ENCODE results near the gene RUFY3.

The RUFY3 gene

GRCh38 chr4:70703619-70704214 lies 18.0 kb upstream of the RUFY3 start:
- H3K4me3 ChIP-seq (ENCODE audit: low read length), result peak overlapping the region; percentile 75
- peak; percentile 78 for DNase-seq (ENCODE audit: low read depth)
- TF ChIP-seq, protein P1, sequence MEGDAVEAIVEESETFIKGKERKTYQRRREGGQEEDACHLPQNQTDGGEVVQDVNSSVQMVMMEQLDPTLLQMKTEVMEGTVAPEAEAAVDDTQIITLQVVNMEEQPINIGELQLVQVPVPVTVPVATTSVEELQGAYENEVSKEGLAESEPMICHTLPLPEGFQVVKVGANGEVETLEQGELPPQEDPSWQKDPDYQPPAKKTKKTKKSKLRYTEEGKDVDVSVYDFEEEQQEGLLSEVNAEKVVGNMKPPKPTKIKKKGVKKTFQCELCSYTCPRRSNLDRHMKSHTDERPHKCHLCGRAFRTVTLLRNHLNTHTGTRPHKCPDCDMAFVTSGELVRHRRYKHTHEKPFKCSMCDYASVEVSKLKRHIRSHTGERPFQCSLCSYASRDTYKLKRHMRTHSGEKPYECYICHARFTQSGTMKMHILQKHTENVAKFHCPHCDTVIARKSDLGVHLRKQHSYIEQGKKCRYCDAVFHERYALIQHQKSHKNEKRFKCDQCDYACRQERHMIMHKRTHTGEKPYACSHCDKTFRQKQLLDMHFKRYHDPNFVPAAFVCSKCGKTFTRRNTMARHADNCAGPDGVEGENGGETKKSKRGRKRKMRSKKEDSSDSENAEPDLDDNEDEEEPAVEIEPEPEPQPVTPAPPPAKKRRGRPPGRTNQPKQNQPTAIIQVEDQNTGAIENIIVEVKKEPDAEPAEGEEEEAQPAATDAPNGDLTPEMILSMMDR (IDR thresholded peaks at IDR 0.05; ENCODE audit: insufficient read depth, low read depth, low read length, missing control alignments), result no peak

DNA sequence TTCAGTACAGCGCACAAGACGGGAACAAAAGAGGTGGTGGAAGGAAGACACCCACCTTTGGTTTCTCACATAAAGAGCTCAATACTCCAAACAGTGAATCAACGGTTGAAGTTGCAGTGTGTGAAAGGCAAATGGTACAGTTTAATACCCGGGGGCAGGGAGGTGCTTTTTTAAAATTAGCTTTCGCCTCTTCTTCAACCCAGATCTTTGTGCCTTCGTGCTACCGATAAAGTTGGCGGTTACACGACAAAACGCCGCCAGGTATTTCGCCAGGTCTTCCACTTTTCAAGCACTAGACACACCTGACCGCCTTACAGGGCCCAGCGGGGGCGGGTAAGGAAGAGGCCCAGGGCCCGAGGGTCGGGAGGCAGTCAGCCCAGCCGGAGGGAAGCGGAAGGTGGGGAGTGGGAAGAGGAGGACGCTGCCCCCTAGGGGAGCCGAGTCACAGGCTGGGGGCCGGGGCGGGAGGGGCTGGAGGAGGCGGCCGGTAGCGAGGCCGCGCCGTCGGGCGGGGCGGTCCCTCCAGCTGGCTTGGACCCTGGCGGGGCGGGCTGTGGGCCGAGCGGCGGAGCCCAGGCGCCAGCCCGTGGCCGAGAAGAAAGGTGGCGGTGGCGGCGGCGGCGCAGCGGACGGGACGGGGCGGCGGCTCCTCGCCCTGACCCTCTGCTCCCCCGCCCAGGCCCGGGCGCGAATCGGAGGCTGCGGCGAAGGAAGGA lies 17.4 kb upstream of the RUFY3 start:
- H3K4me3 ChIP-seq (ENCODE audit: low read length), result peak overlapping the region; percentile 75
- peak; percentile 66 for DNase-seq (ENCODE audit: low read depth)
- TF ChIP-seq, protein P1 (IDR thresholded peaks at IDR 0.05; ENCODE audit: insufficient read depth, low read depth, low read length, missing control alignments), result peak; percentile 12

DNA sequence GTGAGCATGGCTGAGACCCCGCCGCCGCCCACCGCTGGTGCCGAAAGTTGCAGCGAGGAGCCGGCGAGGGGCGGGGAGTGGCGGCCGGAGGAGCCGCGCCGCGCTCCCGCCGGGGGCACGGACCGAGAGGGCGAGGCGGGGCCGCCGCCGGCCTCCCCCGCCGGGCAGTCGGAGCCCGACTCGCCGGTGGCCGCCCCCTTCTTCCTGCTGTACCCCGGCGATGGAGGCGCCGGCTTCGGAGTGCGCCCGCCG lies 16.9 kb upstream of the RUFY3 start:
- peak overlapping the region; percentile 75 for H3K4me3 ChIP-seq (ENCODE audit: low read length)
- TF ChIP-seq, protein P1 (IDR thresholded peaks at IDR 0.05; ENCODE audit: insufficient read depth, low read depth, low read length, missing control alignments), result no peak
- DNase-seq (ENCODE audit: low read depth), result no peak

DNA sequence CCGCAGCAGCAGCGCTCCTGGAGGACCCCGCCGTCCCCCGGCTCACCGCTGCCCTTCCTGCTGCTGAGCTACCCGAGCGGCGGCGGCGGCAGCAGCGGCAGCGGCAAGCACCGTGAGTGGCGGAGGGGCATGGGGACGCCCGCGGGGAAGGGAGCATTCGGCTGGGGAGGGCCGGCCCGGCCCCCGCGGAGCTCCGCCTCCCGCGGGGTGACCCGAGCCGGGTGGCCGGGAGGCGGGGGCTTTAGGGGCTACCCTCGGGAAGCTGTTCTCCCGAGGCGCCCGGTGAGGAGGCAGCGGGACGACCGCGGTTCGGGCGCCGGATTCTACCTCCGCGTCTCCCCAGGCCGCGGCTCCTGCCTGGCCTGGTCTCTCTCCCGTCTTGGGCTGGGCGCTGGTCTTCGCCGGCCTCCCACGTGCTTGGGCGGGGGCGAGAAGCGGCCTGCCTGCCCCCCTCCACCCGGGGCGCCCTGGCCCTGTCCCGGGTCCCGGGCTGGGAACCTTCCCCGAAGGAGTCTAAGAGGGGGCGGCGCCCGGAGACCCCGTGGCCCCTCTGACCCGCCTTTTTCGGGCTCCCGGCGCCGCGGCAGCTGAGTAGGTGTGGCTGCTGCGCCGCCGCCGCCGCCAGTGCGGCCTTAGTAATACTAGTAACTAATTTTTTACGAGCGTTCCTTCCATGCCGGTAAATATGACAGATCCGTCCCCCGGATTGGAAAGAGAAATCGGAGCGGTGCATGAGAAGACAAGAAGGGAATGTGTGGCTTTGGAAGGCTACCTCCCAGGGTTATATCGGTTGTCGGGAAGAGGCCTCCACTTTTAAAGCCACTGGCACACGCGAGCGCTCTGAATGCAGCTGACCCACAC lies 16.4 kb upstream of the RUFY3 start:
- DNase-seq (ENCODE audit: low read depth), result peak; percentile 71
- TF ChIP-seq, protein P1 (IDR thresholded peaks at IDR 0.05; ENCODE audit: insufficient read depth, low read depth, low read length, missing control alignments), result no peak
- H3K4me3 ChIP-seq (ENCODE audit: low read length), result peak overlapping the region; percentile 75

GRCh38 chr4:70706044-70706461 lies 15.7 kb upstream of the RUFY3 start:
- H3K4me3 ChIP-seq (ENCODE audit: low read length), result peak overlapping the region; percentile 75

DNA sequence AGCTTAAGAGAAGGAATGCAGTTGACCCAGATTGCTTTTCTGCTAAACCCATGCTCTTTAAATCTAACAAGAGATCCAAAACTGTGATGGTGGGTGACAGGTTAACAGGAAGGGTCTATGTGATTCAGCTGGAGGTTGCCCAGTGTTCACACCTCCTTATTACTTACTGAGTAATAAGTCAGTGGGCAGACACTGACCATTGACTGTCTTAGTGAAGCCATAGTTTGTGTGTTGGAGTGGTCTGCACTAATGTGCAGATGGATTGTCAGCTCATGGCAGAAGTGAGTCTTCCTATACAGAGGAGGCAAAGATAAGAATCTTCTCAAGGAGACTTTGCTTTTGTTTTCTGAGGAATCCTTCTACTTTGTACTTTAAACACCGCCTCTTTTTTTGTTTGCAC lies 15.2 kb upstream of the RUFY3 start:
- TF ChIP-seq, protein P1 (IDR thresholded peaks at IDR 0.05; ENCODE audit: insufficient read depth, low read depth, low read length, missing control alignments), result no peak
- no peak for DNase-seq (ENCODE audit: low read depth)

More at GRCh38 chr4:70706044-70706461, 15.7 kb upstream of the RUFY3 start:
- peak; percentile 37 for DNase-seq (ENCODE audit: low read depth)
- TF ChIP-seq, protein P1 (IDR thresholded peaks at IDR 0.05; ENCODE audit: insufficient read depth, low read depth, low read length, missing control alignments), result no peak

More for the DNA sequence above, 15.2 kb upstream of the RUFY3 start:
- H3K4me3 ChIP-seq (ENCODE audit: low read length), result peak overlapping the region; percentile 75

Measured in epithelial cell of esophagus (primary cell).